HG02759 (cell line): ENCODE results near the gene PARP9.
"Not testable (repeated sequence)": the region's sequence is repeated elsewhere in the genome, so short reads cannot be mapped to it uniquely, and the experiment has no call there.

Experiments used
- ATAC-seq: cut with Tn5 transposase; IDR thresholded peaks from one replicate; pipeline ENCODE4 v1.9.1; 2021; ENCODE audit warnings: mild to moderate bottlenecking, moderate library complexity; ENCODE audit not compliant: unreplicated experiment

Gene PARP9

GRCh38 chr3:122523317-122523716 lies 40.8 kb downstream of the PARP9 start:
- no peak for ATAC-seq

GRCh38 chr3:122520861-122521260 lies 43.2 kb downstream of the PARP9 start:
- ATAC-seq: no peak

GRCh38 chr3:122519693-122520092 lies 44.4 kb downstream of the PARP9 start:
- ATAC-seq: no peak

GRCh38 chr3:122516846-122517360 lies 47.2 kb downstream of the PARP9 start:
- no peak for ATAC-seq

- no peak for ATAC-seq
Observed at GRCh38 chr3:122515870-122516269, 48.2 kb downstream of the PARP9 start.

- ATAC-seq: no peak
Observed at GRCh38 chr3:122515020-122515468, 49.1 kb downstream of the PARP9 start.

- ATAC-seq: peak; percentile 90
Observed at GRCh38 chr3:122514123-122515019, 49.7 kb downstream of the PARP9 start, which contains the start of gene KPNA1. TSS of gene KPNA1 (minus strand) at chr3:122514939. CDS start at chr3:122496565, 18,374 bp downstream.

- no peak for ATAC-seq
Observed at GRCh38 chr3:122513386-122514122, 50.5 kb downstream of the PARP9 start.

GRCh38 chr3:122512284-122512683 lies 51.8 kb downstream of the PARP9 start:
- ATAC-seq: no peak

GRCh38 chr3:122510878-122511535 lies 53.1 kb downstream of the PARP9 start:
- no peak for ATAC-seq

- ATAC-seq: peak; percentile 77
Observed at GRCh38 chr3:122508944-122509343, 55.2 kb downstream of the PARP9 start.

GRCh38 chr3:122508135-122508914 lies 55.8 kb downstream of the PARP9 start:
- ATAC-seq: peak; percentile 10

- ATAC-seq: no peak
Observed at GRCh38 chr3:122506450-122506849, 57.6 kb downstream of the PARP9 start.

GRCh38 chr3:122505676-122506075 lies 58.4 kb downstream of the PARP9 start:
- ATAC-seq: no peak

- no peak for ATAC-seq
Observed at GRCh38 chr3:122502941-122503340, 61.2 kb downstream of the PARP9 start.

- ATAC-seq: no peak
Observed at GRCh38 chr3:122502139-122502538, 62.0 kb downstream of the PARP9 start.

- ATAC-seq: not testable (repeated sequence)
Observed at GRCh38 chr3:122500964-122501363, 63.1 kb downstream of the PARP9 start.

GRCh38 chr3:122498152-122498551 lies 65.9 kb downstream of the PARP9 start:
- no peak for ATAC-seq

GRCh38 chr3:122497425-122497824 lies 66.7 kb downstream of the PARP9 start:
- peak; percentile 91 for ATAC-seq

GRCh38 chr3:122496508-122496907 lies 67.6 kb downstream of the PARP9 start:
- no peak for ATAC-seq
